Kidney epithelial cell (primary cell): ENCODE measurements around the gene LRRN1. TPM values are rescaled to one million over a fixed set of nuclear protein-coding genes. Genes with fewer than 3 reads are reported as not detected.

Experiments used
- DNase-seq: peaks from one replicate; pipeline ENCODE4 v3.0.0-alpha.2; 2010; ENCODE audit warnings: low read depth
- H3K27me3 ChIP-seq: 2 replicates; pipeline ENCODE4 v1.6.0; 2011; ENCODE audit warnings: low read length; ENCODE audit not compliant: control insufficient read depth, insufficient read depth
- H3K36me3 ChIP-seq: 2 replicates; pipeline ENCODE4 v1.5.1; 2011; ENCODE audit warnings: low read length; ENCODE audit not compliant: control insufficient read depth, insufficient read depth
- H3K4me3 ChIP-seq: 2 replicates; pipeline ENCODE4 v1.5.1; 2011; ENCODE audit warnings: low read depth, mild to moderate bottlenecking, control low read depth, low read length
- CTCF ChIP-seq: IDR thresholded peaks from 2 replicates; pipeline ENCODE4 v1.5.1; 2011; ENCODE audit warnings: mild to moderate bottlenecking, moderate library complexity, low read length, control low read depth, inconsistent platforms; ENCODE audit not compliant: insufficient read depth, poor library complexity, severe bottlenecking
- total RNA-seq: library from RNA; depleted of rRNA; stranded (reverse); fragments of >200 nt; gene quantifications from 2 replicates; pipeline ENCODE4 v1.2.3, GENCODE V29; 2015

Gene LRRN1
- total RNA-seq, 1 donor from 2014 or later, result 19.7 TPM

GRCh38 chr3:3800685-3801493 lies 1.7 kb downstream of the LRRN1 start:
- Histone ChIP-seq H3K27me3 (peaks cover 22% of the 10 kb centered on the region), H3K4me3 (peak overlapping the region; percentile 63), H3K36me3 (no peaks in the 10 kb centered on the region)
- TF ChIP-seq CTCF, result no peak
- DNase-seq, result no peak

GRCh38 chr3:3801494-3801841 lies 2.2 kb downstream of the LRRN1 start:
- H3K4me3 ChIP-seq, result peak overlapping the region; percentile 63
- no peak for DNase-seq
- peaks cover 22% of the 10 kb centered on the region for H3K27me3 ChIP-seq
- H3K36me3 ChIP-seq, result no peaks in the 10 kb centered on the region
- TF ChIP-seq CTCF, result no peak

- Histone ChIP-seq H3K36me3 (no peaks in the 10 kb centered on the region), H3K27me3 (peaks cover 22% of the 10 kb centered on the region), H3K4me3 (no peak overlapping the region)
- no peak for TF ChIP-seq CTCF
- no peak for DNase-seq
Measured at GRCh38 chr3:3802046-3802445, 2.8 kb downstream of the LRRN1 start.

GRCh38 chr3:3804560-3804959 lies 5.3 kb downstream of the LRRN1 start:
- DNase-seq, result no peak
- TF ChIP-seq CTCF, result no peak
- Histone ChIP-seq H3K4me3 (no peak overlapping the region), H3K27me3 (peaks cover 13% of the 10 kb centered on the region), H3K36me3 (no peaks in the 10 kb centered on the region)

- no peak for DNase-seq
- no peak for TF ChIP-seq CTCF
Measured at GRCh38 chr3:3806092-3806491, 6.9 kb downstream of the LRRN1 start.

GRCh38 chr3:3806856-3807255 lies 7.6 kb downstream of the LRRN1 start:
- no peak for DNase-seq
- TF ChIP-seq CTCF, result no peak
- H3K4me3 ChIP-seq, result no peak overlapping the region
- no peaks in the 10 kb centered on the region for H3K27me3 ChIP-seq
- no peaks in the 10 kb centered on the region for H3K36me3 ChIP-seq

More at GRCh38 chr3:3806092-3806491, 6.9 kb downstream of the LRRN1 start:
- no peak overlapping the region for H3K4me3 ChIP-seq
- peaks cover 4% of the 10 kb centered on the region for H3K27me3 ChIP-seq
- H3K36me3 ChIP-seq, result no peaks in the 10 kb centered on the region
